HepG2 (cell line): ENCODE data around the gene CBLB. TPM values are rescaled to one million over a fixed set of nuclear protein-coding genes. Genes with fewer than 3 reads are reported as not detected.
A peak's percentile ranks its signal among the peaks of the same experiment; 100 is the strongest.

Experiments used
- CHCHD3 ChIP-seq: sonication (generic); formaldehyde crosslinking; IDR thresholded peaks from 2 replicates; pipeline ENCODE4 v1.8.0; 2022; ENCODE audit warnings: mild to moderate bottlenecking, missing genetic modification reagents, moderate library complexity
- HMGA1 ChIP-seq: sonication (generic); formaldehyde crosslinking; conservative IDR thresholded peaks from 2 replicates; pipeline ENCODE4 v1.4.0; 2020; ENCODE audit warnings: missing genetic modification reagents
- MAF1 ChIP-seq: sonication (generic); formaldehyde crosslinking; IDR thresholded peaks from 2 replicates; pipeline ENCODE4 v1.5.0; 2020; ENCODE audit warnings: missing genetic modification reagents, borderline replicate concordance
- PCBP2 ChIP-seq: fragments of 200-400 bp; formaldehyde crosslinking; optimal IDR thresholded peaks from 2 replicates; pipeline ENCODE3; 2018; ENCODE audit warnings: low read length, low read depth; ENCODE audit not compliant: poor library complexity, severe bottlenecking
- PRPF4 ChIP-seq: fragments of 200-400 bp; formaldehyde crosslinking; IDR thresholded peaks from 2 replicates; pipeline ENCODE4 v1.6.1; 2016; ENCODE audit warnings: low read length, low read depth; ENCODE audit not compliant: poor library complexity, severe bottlenecking
- RARA ChIP-seq: IDR thresholded peaks from 2 replicates; pipeline ENCODE4 v1.6.1; 2016; ENCODE audit warnings: missing genetic modification reagents, missing compliant biosample characterization
- RFX3 ChIP-seq: IDR thresholded peaks from 2 replicates; pipeline ENCODE4 v1.6.1; 2016; ENCODE audit warnings: missing biosample characterization, missing genetic modification reagents
- SCMH1 ChIP-seq: sonication (generic); formaldehyde crosslinking; IDR thresholded peaks from 2 replicates; pipeline ENCODE4 v1.9.0; 2021; ENCODE audit warnings: missing genetic modification reagents, mild to moderate bottlenecking, borderline replicate concordance
- SETDB1 ChIP-seq: sonication (generic); formaldehyde crosslinking; IDR thresholded peaks from 2 replicates; pipeline ENCODE4 v1.5.1; 2020; ENCODE audit warnings: missing genetic modification reagents, mild to moderate bottlenecking, borderline replicate concordance
- ZBTB7B ChIP-seq: sonication (generic); formaldehyde crosslinking; IDR thresholded peaks from 2 replicates; pipeline ENCODE4 v1.4.0; 2020; ENCODE audit warnings: missing genetic modification reagents
- ZFYVE20 ChIP-seq: sonication (generic); formaldehyde crosslinking; IDR thresholded peaks from 2 replicates; pipeline ENCODE4 v1.8.0; 2023; ENCODE audit warnings: low read depth, mild to moderate bottlenecking, moderate library complexity, missing genetic modification reagents, borderline replicate concordance
- ZIK1 ChIP-seq: sonication (generic); formaldehyde crosslinking; IDR thresholded peaks from 2 replicates; pipeline ENCODE4 v1.5.0; 2020; ENCODE audit warnings: mild to moderate bottlenecking, low read depth, missing genetic modification reagents, borderline replicate concordance
- ZNF496 ChIP-seq: sonication (generic); formaldehyde crosslinking; IDR thresholded peaks from 2 replicates; pipeline ENCODE4 v1.8.1; 2023; ENCODE audit warnings: mild to moderate bottlenecking, moderate library complexity, missing genetic modification reagents; ENCODE audit not compliant: insufficient replicate concordance
- ZNF607 ChIP-seq: sonication (generic); formaldehyde crosslinking; IDR thresholded peaks from 2 replicates; pipeline ENCODE4 v1.5.1; 2020; ENCODE audit warnings: missing genetic modification reagents, mild to moderate bottlenecking, borderline replicate concordance
- ZNF713 ChIP-seq: sonication (generic); formaldehyde crosslinking; IDR thresholded peaks from 2 replicates; pipeline ENCODE4 v1.4.0; 2020; ENCODE audit warnings: mild to moderate bottlenecking, missing genetic modification reagents
- ZNF83 ChIP-seq: sonication (generic); formaldehyde crosslinking; IDR thresholded peaks from 2 replicates; pipeline ENCODE4 v1.4.0; 2020; ENCODE audit warnings: missing genetic modification reagents, mild to moderate bottlenecking, borderline replicate concordance
- ZNF841 ChIP-seq: sonication (generic); formaldehyde crosslinking; IDR thresholded peaks from 2 replicates; pipeline ENCODE4 v1.8.1; 2023; ENCODE audit warnings: missing genetic modification reagents, borderline replicate concordance
- polyA plus RNA-seq, 8 experiments: library from polyadenylated mRNA; depleted of rRNA in 3 of 8; stranded (reverse) in 7 of 8; unstranded in 1 of 8; fragments of >200 nt; fragmentation: Illumina TruSeq in 4 of 8; extraction: Trizol in 4 of 8; gene quantifications; 2 replicates each; pipeline versions ENCODE4 v1.2.1 to v1.2.3, GENCODE V29; 2011 to 2016; ENCODE audit warnings: low read depth in 4 of 8, missing spikeins in 1 of 8, mixed read lengths in 1 of 8; ENCODE audit not compliant: insufficient read depth in 1 of 8
- total RNA-seq, 5 experiments: library from RNA; depleted of rRNA; stranded (reverse); fragments of >200 nt; fragmentation: Illumina TruSeq; extraction: Trizol; gene quantifications; 2 replicates each; pipeline ENCODE4 v1.2.3, GENCODE V29; 2016; ENCODE audit warnings: low read depth in 1 of 5
- TF ChIP-seq, protein P1 (sequence below): sonication (generic); formaldehyde crosslinking; IDR thresholded peaks from 2 replicates; pipeline ENCODE4 v1.5.0; 2020; ENCODE audit warnings: missing genetic modification reagents
- TF ChIP-seq, protein P2 (sequence below), 2 experiments: sonication (generic) in 1 of 2; formaldehyde crosslinking in 1 of 2; IDR thresholded peaks; 2 replicates each; pipeline versions ENCODE4 v1.4.0 to v1.6.1; 2016 to 2020; ENCODE audit warnings: borderline replicate concordance in 1 of 2, low read depth in 1 of 2, mild to moderate bottlenecking in 1 of 2, missing genetic modification reagents in 1 of 2
- TF ChIP-seq, protein P3 (sequence below): sonication (generic); formaldehyde crosslinking; IDR thresholded peaks from 2 replicates; pipeline ENCODE4 v1.9.0; 2021; ENCODE audit warnings: missing genetic modification reagents, borderline replicate concordance
- TF ChIP-seq, protein P4 (sequence below): sonication (generic); formaldehyde crosslinking; IDR thresholded peaks from 2 replicates; pipeline ENCODE4 v1.5.1; 2020; ENCODE audit warnings: missing genetic modification reagents, mild to moderate bottlenecking, borderline replicate concordance

The CBLB gene
- total and polyA plus RNA-seq, 2 of the 13 experiments (the other 11 are each of a cell fraction or from before 2014, with no cell fraction given), result 9.8 to 16.4 TPM

DNA sequence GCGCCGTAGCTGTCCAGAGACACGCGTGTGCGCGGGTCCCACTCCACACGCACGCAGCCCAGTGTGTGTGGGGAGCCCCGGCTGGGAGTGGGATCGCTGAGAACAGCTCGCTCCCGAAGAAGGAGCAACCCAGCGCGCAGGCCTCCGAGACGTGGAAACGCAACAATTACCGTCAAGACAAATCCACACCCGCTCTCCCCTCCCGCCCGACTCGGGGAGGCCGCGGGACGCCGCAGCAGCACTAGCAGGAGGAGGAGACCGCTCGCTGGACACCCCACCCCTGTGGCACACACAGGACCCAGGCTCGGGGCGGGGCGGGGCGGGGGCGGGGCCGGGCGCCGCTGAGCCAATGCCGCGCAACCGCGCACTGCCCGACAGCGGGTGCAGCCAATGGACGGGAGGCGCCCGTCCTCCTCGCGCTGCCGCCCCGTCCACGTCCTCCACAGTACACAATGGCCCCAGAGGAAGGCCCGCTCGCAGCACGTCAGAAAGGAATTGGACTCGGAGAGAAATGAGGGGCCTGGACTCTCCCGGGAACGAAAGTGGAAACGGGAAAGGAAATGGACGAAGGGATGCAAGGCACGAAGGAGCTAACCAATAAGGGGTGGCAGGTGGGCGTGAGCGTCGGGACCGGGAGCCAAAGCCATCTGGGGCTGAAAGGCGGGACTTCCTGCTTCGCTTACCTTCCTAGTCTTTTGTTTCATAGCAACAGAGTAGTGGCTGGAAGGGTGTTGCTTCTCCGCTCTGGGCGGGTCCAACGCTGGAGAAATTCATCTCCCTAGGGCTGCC, at the start of gene CBLB (continued):
- TF ChIP-seq PCBP2, result no peak
- no peak for TF ChIP-seq CHCHD3 (CRISPR knock-in tag)
- no peak for TF ChIP-seq SETDB1 (CRISPR knock-in tag)
- TF ChIP-seq RARA (CRISPR knock-in tag), result peak; percentile 3; the same call in 1 of the 2 replicates
- TF ChIP-seq MAF1 (CRISPR knock-in tag), result no peak
- TF ChIP-seq, protein P1, sequence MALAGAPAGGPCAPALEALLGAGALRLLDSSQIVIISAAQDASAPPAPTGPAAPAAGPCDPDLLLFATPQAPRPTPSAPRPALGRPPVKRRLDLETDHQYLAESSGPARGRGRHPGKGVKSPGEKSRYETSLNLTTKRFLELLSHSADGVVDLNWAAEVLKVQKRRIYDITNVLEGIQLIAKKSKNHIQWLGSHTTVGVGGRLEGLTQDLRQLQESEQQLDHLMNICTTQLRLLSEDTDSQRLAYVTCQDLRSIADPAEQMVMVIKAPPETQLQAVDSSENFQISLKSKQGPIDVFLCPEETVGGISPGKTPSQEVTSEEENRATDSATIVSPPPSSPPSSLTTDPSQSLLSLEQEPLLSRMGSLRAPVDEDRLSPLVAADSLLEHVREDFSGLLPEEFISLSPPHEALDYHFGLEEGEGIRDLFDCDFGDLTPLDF, result no peak; the same call in 1 of the 2 replicates
- TF ChIP-seq HMGA1 (CRISPR knock-in tag), result no peak
- peak; percentile 54; the same call in 1 of the 2 replicates for TF ChIP-seq RFX3 (CRISPR knock-in tag)
- TF ChIP-seq, protein P2, sequence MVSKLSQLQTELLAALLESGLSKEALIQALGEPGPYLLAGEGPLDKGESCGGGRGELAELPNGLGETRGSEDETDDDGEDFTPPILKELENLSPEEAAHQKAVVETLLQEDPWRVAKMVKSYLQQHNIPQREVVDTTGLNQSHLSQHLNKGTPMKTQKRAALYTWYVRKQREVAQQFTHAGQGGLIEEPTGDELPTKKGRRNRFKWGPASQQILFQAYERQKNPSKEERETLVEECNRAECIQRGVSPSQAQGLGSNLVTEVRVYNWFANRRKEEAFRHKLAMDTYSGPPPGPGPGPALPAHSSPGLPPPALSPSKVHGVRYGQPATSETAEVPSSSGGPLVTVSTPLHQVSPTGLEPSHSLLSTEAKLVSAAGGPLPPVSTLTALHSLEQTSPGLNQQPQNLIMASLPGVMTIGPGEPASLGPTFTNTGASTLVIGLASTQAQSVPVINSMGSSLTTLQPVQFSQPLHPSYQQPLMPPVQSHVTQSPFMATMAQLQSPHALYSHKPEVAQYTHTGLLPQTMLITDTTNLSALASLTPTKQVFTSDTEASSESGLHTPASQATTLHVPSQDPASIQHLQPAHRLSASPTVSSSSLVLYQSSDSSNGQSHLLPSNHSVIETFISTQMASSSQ (IDR thresholded peaks at IDR 0.05; ENCODE audit: low read depth), result no peak
- TF ChIP-seq, protein P2 (CRISPR knock-in tag; IDR thresholded peaks at IDR 0.05; ENCODE audit: borderline replicate concordance), result peak; percentile 43; the same call in 1 of the 2 replicates
- TF ChIP-seq, protein P3, sequence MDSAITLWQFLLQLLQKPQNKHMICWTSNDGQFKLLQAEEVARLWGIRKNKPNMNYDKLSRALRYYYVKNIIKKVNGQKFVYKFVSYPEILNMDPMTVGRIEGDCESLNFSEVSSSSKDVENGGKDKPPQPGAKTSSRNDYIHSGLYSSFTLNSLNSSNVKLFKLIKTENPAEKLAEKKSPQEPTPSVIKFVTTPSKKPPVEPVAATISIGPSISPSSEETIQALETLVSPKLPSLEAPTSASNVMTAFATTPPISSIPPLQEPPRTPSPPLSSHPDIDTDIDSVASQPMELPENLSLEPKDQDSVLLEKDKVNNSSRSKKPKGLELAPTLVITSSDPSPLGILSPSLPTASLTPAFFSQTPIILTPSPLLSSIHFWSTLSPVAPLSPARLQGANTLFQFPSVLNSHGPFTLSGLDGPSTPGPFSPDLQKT (CRISPR knock-in tag), result no peak
- no peak; the same call in 1 of the 2 replicates for TF ChIP-seq ZBTB7B (CRISPR knock-in tag)
- no peak for TF ChIP-seq ZNF841 (CRISPR knock-in tag)
- TF ChIP-seq ZNF496 (CRISPR knock-in tag), result no peak
- TF ChIP-seq ZNF713 (CRISPR knock-in tag), result 0 out of 2 replicates have a peak, but pooled peaks have one; percentile 4
- no peak for TF ChIP-seq ZFYVE20 (CRISPR knock-in tag)
- no peak for TF ChIP-seq ZNF83 (CRISPR knock-in tag)
- TF ChIP-seq, protein P4, sequence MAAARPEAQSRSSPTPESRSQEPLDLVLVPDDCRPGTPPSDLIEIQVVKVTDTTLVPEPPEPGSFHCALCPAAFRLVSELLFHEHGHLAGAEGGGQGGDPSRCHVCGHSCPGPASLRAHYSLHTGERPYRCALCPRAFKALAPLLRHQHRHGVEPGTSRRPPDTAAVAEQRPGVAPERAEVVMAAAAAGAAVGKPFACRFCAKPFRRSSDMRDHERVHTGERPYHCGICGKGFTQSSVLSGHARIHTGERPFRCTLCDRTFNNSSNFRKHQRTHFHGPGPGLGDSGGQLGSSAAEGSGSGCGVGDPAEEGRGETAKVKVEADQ (CRISPR knock-in tag), result 0 out of 2 replicates have a peak, but pooled peaks have one; percentile 30
- TF ChIP-seq ZIK1 (CRISPR knock-in tag), result no peak
- no peak; the same call in 1 of the 2 replicates for TF ChIP-seq ZNF607 (CRISPR knock-in tag)
- TF ChIP-seq PRPF4, result no peak
- TF ChIP-seq SCMH1 (CRISPR knock-in tag), result no peak
